OCI-LY3 (cell line): Measurements from ENCODE around the gene IL11.

Source experiments
- H2AFZ ChIP-seq: fragments of 200-600, 300-600 bp; shearing (Covaris generic); 2 replicates; pipeline ENCODE4 v1.6.0; 2014; ENCODE audit warnings: antibody characterized with exemption, low read depth, low read length
- H3K27ac ChIP-seq: fragments of 200-600, 300-600 bp; sonication (generic); 2 replicates; pipeline ENCODE4 v1.5.1; 2014; ENCODE audit warnings: mild to moderate bottlenecking, low read length, moderate library complexity, mixed read lengths
- H3K27me3 ChIP-seq: fragments of 200-600, 300-600 bp; sonication (generic); 2 replicates; pipeline ENCODE4 v1.6.1; 2014; ENCODE audit warnings: low read depth, low read length, mixed read lengths
- H3K36me3 ChIP-seq: fragments of 200-600, 300-600 bp; sonication (generic); replicated peaks from 2 replicates; pipeline ENCODE3; 2014; ENCODE audit warnings: low read depth, low read length, mixed read lengths
- H3K4me1 ChIP-seq: fragments of 300-600, 200-600 bp; sonication (generic); 2 replicates; pipeline ENCODE4 v1.6.1; 2014; ENCODE audit warnings: low read length, mixed read lengths
- H3K4me2 ChIP-seq: fragments of 200-600, 300-600 bp; sonication (generic); 2 replicates; pipeline ENCODE4 v1.6.1; 2014; ENCODE audit warnings: low read length, mixed read lengths
- H3K4me3 ChIP-seq: fragments of 300-600, 200-600 bp; sonication (generic); 2 replicates; pipeline ENCODE4 v1.5.1; 2014; ENCODE audit warnings: antibody characterized with exemption, mild to moderate bottlenecking, low read length, moderate library complexity
- H3K79me2 ChIP-seq: fragments of 300-600, 200-600 bp; shearing (Covaris generic); 2 replicates; pipeline ENCODE4 v1.6.1; 2014; ENCODE audit warnings: mild to moderate bottlenecking, low read length, mixed read lengths
- H3K9ac ChIP-seq: fragments of 300-600, 200-600 bp; shearing (Covaris generic); 2 replicates; pipeline ENCODE4 v1.6.0; 2014; ENCODE audit warnings: mild to moderate bottlenecking, low read length, moderate library complexity
- H3K9me3 ChIP-seq: fragments of 200-600, 300-600 bp; shearing (Covaris generic); 2 replicates; pipeline ENCODE4 v1.6.1; 2014; ENCODE audit warnings: low read length, mixed read lengths; ENCODE audit not compliant: insufficient read depth
- H4K20me1 ChIP-seq: fragments of 200-600, 300-600 bp; sonication (generic); 2 replicates; pipeline ENCODE4 v1.6.1; 2016; ENCODE audit warnings: low read length, mixed read lengths; ENCODE audit not compliant: insufficient read depth
- EZH2phosphoT487 ChIP-seq: fragments of 200-600 bp; shearing (Covaris generic); IDR thresholded peaks from 2 replicates; pipeline ENCODE4 v1.6.1; 2018; ENCODE audit warnings: antibody characterized with exemption, mixed run types, low read depth
- TF ChIP-seq, protein P1 (sequence below): fragments of 200-600, 300-600 bp; sonication (generic); IDR thresholded peaks from 2 replicates; pipeline ENCODE4 v1.5.1; 2014; ENCODE audit warnings: antibody characterized with exemption, low read length, low read depth

The IL11 gene

DNA sequence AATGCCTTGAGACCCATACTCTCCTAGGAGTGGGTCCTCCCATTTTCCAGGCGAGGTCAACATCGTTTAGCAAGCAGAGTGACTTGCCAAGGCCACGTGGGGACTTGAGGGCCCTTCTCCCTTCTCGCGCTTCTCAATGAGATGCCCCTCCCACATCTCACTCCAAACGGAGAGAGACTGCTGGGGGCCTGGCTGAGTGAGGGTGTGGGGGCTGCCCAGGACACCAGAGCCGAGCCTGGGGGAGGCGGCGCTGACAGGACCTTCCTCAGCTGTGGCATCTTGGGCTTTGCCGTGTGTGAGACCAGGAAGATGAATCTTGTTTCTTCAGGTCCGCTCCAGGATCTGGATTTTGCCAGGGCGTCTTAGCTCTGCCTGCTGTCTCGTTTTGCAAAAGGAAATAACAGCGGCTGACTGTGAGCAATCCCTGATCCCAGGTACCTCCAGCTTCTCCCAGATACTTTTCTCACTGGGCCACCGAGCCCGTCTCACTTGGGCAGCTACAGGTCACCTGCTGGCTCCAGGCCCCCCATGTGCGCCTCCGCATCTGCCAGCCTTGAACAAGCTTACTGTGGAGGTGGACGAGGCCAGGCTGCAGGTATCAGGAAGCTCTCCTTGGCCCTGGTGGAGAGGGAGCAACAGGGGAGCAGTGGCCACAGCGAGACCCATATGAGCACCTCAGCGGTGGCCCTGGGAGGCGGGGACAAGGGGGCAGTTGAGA, 21.8 kb downstream of the IL11 start:
- Histone ChIP-seq H3K27me3 (no peaks in the 10 kb centered on the region), H2AFZ (no peak overlapping the region), H3K9me3 (no peaks in the 10 kb centered on the region), H3K27ac (no peak overlapping the region), H3K9ac (no peak overlapping the region), H3K4me1 (no peaks in the 10 kb centered on the region), H3K4me3 (no peak overlapping the region), H4K20me1 (0 out of 2 replicates have a peak, but pooled peaks cover 2% of the 10 kb centered on the region), H3K79me2 (no peaks in the 10 kb centered on the region), H3K4me2 (no peak overlapping the region), H3K36me3 (peaks cover 3% of the 10 kb centered on the region)
- TF ChIP-seq, protein P1, sequence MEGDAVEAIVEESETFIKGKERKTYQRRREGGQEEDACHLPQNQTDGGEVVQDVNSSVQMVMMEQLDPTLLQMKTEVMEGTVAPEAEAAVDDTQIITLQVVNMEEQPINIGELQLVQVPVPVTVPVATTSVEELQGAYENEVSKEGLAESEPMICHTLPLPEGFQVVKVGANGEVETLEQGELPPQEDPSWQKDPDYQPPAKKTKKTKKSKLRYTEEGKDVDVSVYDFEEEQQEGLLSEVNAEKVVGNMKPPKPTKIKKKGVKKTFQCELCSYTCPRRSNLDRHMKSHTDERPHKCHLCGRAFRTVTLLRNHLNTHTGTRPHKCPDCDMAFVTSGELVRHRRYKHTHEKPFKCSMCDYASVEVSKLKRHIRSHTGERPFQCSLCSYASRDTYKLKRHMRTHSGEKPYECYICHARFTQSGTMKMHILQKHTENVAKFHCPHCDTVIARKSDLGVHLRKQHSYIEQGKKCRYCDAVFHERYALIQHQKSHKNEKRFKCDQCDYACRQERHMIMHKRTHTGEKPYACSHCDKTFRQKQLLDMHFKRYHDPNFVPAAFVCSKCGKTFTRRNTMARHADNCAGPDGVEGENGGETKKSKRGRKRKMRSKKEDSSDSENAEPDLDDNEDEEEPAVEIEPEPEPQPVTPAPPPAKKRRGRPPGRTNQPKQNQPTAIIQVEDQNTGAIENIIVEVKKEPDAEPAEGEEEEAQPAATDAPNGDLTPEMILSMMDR = no peak
- TF ChIP-seq EZH2phosphoT487 = no peak

DNA sequence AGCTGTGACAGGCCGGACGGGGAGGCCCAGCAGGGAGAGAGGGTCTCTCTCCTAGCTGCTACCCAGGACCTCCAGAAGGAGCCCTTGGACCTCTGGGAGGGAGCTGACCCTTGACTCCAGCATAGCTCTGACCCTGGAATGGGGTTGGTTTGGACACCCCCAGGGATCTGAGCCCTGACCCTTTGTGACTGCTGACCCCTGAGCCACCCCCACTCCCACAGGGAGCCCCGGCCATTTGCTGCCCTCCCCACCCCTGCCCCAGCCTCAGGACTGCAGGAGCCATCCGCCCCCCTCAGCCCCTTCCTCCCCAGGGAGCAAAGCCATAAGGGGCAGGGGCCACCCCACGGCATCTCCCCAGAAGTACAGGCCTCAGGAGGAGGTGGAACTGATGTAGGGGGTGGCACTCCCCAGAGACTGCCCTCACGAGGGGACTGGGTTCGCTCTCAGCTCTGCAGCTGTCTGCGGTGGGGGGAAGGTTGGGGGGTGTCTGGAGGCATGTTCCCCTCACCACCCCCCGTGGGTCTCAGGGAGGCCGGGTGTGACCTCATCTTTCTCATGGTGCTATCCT, 22.7 kb downstream of the IL11 start:
- Histone ChIP-seq H4K20me1 (0 out of 2 replicates have a peak, but pooled peaks cover 2% of the 10 kb centered on the region), H3K4me3 (no peak overlapping the region), H3K79me2 (no peaks in the 10 kb centered on the region), H3K4me1 (no peaks in the 10 kb centered on the region), H3K4me2 (no peak overlapping the region), H3K27ac (no peak overlapping the region), H2AFZ (no peak overlapping the region), H3K9me3 (no peaks in the 10 kb centered on the region), H3K36me3 (peaks cover 5% of the 10 kb centered on the region), H3K9ac (no peak overlapping the region), H3K27me3 (no peaks in the 10 kb centered on the region)
- TF ChIP-seq, protein P1 = no peak
- no peak for TF ChIP-seq EZH2phosphoT487

DNA sequence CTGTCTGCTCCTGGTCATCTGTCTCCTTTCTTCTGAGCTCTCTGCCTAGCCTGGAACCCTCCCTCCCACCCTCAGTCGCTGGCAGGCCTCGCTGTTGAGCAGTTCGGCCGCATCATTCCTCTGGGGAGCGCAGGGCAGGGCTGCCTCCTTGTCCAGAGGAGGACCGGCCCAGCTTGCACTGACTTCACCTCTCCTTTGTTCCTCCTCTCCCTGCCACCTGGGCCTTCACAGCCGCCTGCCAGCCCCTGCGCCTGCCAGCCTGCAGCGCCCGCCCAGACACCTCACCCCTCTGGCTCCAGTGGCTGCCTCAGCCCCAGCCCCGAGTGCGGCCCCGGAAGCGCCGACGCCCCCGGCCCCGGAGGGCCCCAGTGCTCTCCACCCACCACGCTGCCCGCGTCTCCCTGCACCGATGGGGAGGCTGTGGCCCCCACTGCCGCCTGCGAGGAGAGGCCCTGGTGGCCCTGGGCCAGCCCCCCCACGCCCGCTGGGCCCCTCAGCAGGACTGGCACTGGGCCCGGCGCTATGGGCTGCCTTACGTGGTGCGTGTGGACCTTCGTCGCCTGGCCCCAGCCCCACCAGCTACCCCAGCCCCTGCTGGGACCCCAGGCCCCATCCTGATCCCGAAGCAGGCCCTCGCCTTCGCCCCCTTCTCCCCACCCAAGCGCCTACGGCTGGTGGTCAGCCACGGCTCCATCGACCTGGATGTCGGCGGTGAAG, 23.4 kb downstream of the IL11 start:
- Histone ChIP-seq H3K79me2 (no peaks in the 10 kb centered on the region), H3K27me3 (no peaks in the 10 kb centered on the region), H3K4me3 (no peak overlapping the region), H3K9ac (no peak overlapping the region), H4K20me1 (0 out of 2 replicates have a peak, but pooled peaks cover 2% of the 10 kb centered on the region), H3K4me2 (no peak overlapping the region), H3K9me3 (no peaks in the 10 kb centered on the region), H3K4me1 (no peaks in the 10 kb centered on the region), H3K36me3 (peaks cover 5% of the 10 kb centered on the region), H2AFZ (no peak overlapping the region), H3K27ac (no peak overlapping the region)
- TF ChIP-seq EZH2phosphoT487 = no peak
- TF ChIP-seq, protein P1 = no peak
